HFF-Myc (cell line): ENCODE data around the gene PAK6.
A peak's percentile ranks its signal among the peaks of the same experiment; 100 is the strongest.

Experiments
- DNase-seq: peaks from one replicate; pipeline ENCODE4 v3.0.0-alpha.2; 2011; ENCODE audit warnings: low read depth; ENCODE audit errors: extremely low read depth
- H3K4me3 ChIP-seq: replicated peaks from 2 replicates; pipeline ENCODE4 v1.5.1; 2011; ENCODE audit warnings: low read depth, mild to moderate bottlenecking, control low read depth, low read length
- TF ChIP-seq, protein P1 (sequence below): IDR thresholded peaks from 2 replicates; pipeline ENCODE4 v1.5.1; 2012; ENCODE audit warnings: mild to moderate bottlenecking, low read depth, low read length, control low read depth; ENCODE audit errors: missing control alignments

PAK6 gene

DNA sequence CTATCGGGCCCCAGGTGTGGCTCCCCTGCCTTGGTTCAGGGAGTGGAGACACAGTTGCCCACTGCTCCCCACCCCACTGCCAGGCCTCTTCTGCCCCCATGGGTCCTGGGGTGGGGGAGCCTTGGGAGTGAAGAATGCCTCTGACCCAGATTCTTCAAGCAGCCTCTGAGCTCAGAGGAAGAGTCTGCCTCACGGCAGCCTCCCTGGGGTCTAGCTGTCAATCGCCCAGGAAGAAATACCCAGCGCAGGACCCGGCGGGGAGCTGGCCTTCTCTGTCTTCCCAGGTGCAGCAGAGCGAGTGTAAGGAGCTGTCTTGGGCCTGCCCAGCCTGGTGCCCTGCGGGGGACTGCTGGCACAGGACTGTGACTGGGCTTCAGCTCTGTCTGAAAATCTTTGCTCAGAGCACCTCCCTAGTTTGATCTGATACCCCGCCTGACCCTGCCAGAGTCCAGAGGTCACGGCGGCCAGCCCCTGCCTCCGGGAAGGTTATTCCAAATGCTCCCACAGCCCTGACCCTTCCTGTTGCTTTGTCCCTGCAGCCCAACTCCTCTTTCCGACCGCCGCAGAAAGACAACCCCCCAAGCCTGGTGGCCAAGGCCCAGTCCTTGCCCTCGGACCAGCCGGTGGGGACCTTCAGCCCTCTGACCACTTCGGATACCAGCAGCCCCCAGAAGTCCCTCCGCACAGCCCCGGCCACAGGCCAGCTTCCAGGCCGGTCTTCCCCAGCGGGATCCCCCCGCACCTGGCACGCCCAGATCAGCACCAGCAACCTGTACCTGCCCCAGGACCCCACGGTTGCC, 33.0 kb downstream of the PAK6 start:
- H3K4me3 ChIP-seq = no peak overlapping the region
- TF ChIP-seq, protein P1, sequence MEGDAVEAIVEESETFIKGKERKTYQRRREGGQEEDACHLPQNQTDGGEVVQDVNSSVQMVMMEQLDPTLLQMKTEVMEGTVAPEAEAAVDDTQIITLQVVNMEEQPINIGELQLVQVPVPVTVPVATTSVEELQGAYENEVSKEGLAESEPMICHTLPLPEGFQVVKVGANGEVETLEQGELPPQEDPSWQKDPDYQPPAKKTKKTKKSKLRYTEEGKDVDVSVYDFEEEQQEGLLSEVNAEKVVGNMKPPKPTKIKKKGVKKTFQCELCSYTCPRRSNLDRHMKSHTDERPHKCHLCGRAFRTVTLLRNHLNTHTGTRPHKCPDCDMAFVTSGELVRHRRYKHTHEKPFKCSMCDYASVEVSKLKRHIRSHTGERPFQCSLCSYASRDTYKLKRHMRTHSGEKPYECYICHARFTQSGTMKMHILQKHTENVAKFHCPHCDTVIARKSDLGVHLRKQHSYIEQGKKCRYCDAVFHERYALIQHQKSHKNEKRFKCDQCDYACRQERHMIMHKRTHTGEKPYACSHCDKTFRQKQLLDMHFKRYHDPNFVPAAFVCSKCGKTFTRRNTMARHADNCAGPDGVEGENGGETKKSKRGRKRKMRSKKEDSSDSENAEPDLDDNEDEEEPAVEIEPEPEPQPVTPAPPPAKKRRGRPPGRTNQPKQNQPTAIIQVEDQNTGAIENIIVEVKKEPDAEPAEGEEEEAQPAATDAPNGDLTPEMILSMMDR = no peak

DNA sequence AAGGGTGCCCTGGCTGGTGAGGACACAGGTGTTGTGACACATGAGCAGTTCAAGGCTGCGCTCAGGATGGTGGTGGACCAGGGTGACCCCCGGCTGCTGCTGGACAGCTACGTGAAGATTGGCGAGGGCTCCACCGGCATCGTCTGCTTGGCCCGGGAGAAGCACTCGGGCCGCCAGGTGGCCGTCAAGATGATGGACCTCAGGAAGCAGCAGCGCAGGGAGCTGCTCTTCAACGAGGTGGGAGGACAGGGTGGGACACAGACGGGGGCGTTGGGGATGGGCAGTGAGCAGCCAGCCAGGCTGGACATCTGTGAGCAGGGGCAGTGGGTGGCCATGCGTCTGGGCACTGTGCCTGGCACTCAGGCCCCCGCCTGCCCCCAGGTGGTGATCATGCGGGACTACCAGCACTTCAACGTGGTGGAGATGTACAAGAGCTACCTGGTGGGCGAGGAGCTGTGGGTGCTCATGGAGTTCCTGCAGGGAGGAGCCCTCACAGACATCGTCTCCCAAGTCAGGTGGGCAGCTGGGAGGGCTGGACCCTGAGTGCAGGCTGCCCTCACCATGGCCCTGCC, 33.7 kb downstream of the PAK6 start:
- DNase-seq = no peak
- H3K4me3 ChIP-seq = no peak overlapping the region
- TF ChIP-seq, protein P1 = peak; percentile 20

More for the DNA sequence above, 33.0 kb downstream of the PAK6 start:
- no peak for DNase-seq

DNA sequence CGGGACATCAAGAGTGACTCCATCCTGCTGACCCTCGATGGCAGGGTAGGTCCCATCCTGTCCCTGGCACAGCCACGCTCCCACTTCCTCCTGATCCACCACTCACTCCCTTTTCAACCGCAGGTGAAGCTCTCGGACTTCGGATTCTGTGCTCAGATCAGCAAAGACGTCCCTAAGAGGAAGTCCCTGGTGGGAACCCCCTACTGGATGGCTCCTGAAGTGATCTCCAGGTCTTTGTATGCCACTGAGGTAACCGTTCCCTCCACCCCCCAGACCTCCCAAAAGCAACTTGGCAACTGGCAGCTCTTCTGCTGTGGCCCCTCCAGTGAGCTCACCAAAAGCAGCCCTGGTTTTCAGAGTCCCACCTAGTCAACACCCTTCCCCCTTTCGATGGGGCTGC, 34.6 kb downstream of the PAK6 start:
- no peak overlapping the region for H3K4me3 ChIP-seq
- TF ChIP-seq, protein P1 = no peak
- DNase-seq = no peak

DNA sequence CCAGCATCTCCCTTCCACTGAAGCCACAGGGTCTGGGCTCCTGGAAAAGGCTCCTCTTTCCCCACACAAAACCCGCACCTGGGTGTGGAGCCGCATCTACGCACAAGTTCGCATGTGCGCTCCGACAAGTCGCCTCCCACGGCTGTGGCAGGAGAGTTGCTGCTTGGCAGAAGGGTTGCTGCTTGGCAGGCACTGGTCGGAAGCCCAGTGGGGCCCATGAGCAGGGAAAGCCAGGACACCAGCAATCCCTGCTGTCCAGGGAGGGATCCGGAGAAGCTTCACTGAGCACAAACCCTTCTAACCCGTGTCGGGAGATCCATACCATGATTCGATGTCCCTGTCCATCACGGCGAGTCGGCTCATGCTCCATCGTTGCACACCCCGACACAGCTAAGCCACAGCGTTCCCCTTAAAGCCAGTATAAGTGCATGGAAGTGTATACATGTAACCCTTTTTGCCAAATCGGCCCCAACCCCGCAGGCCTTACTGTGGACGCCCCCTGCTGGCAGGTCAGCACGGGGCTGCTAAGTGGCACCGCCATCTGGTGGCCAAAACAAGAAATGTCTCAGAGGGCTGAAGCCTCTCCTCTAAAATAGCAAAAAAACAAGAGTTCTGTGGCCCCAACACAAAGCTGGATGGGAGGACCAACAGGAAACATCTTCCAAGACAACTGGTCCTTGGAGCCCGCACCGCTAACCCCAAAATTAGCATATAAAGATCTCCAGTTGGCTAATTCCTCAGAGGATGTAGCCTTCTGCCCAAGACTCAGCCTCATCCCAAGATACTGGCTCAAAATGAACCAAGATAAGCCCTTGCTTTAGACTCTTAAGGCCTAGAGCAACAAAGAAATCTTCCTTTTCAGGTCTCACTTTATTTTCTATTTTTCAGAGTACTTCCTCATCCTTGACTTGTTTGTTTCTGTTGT, 35.7 kb downstream of the PAK6 start:
- no peak overlapping the region for H3K4me3 ChIP-seq
- DNase-seq = peak; percentile 61
- TF ChIP-seq, protein P1 = peak; percentile 100

DNA sequence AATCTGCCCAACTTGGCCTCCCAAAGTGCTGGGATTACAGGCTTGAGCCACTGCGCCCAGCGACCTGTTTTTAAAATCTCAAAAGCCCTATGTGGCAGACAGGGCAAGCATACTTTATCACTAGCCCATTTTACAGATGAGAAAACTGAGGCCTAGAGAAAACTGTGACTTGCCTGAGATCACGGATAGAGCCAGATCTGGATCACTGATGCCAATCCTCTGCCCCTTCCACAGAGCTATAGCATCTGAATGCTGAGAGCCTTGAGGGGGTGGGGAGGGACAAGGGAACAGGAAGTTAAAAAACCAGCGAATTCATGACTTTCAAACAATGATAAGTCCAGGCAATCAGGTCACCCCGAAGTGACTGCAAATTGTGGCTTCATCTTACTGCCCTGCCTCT, 36.7 kb downstream of the PAK6 start:
- H3K4me3 ChIP-seq = no peak overlapping the region
- TF ChIP-seq, protein P1 = no peak
- no peak for DNase-seq

DNA sequence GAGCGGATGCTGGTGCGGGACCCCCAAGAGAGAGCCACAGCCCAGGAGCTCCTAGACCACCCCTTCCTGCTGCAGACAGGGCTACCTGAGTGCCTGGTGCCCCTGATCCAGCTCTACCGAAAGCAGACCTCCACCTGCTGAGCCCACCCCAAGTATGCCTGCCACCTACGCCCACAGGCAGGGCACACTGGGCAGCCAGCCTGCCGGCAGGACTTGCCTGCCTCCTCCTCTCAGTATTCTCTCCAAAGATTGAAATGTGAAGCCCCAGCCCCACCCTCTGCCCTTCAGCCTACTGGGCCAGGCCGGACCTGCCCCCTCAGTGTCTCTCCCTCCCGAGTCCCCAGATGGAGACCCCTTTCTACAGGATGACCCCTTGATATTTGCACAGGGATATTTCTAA, 37.1 kb downstream of the PAK6 start:
- DNase-seq = no peak
- TF ChIP-seq, protein P1 = no peak
- H3K4me3 ChIP-seq = no peak overlapping the region
